DND-41 (cell line): Measurements from ENCODE around the gene PRKCE.

Source experiments
- ATAC-seq: fragments of 200-7000 bp; cut with Tn5 transposase; 3 replicates; pipeline ENCODE4 v1.9.1; 2021; ENCODE audit warnings: low read depth; ENCODE audit not compliant: insufficient read depth
- DNase-seq: peaks from one replicate; pipeline ENCODE4 v3.0.0-alpha.2; 2020
- H2AFZ ChIP-seq: 2 replicates; pipeline ENCODE4 v1.6.0; 2012; ENCODE audit warnings: low read depth, low read length
- H3K27ac ChIP-seq: 2 replicates; pipeline ENCODE4 v1.5.1; 2012; ENCODE audit warnings: low read length, inconsistent platforms
- H3K27me3 ChIP-seq: fragments of 200-600 bp; sonication (generic); 2 replicates; pipeline ENCODE4 v1.6.0; 2012; ENCODE audit warnings: low read length, mild to moderate bottlenecking, inconsistent platforms; ENCODE audit not compliant: insufficient read depth, poor library complexity
- H3K36me3 ChIP-seq: 2 replicates; pipeline ENCODE4 v1.5.1; 2012; ENCODE audit warnings: low read length, inconsistent platforms; ENCODE audit not compliant: insufficient read depth
- H3K4me1 ChIP-seq: 2 replicates; pipeline ENCODE4 v1.5.1; 2012; ENCODE audit warnings: mild to moderate bottlenecking, low read length; ENCODE audit not compliant: insufficient read depth
- H3K4me2 ChIP-seq: 2 replicates; pipeline ENCODE4 v1.6.0; 2012; ENCODE audit warnings: mild to moderate bottlenecking, moderate library complexity, low read length, inconsistent platforms; ENCODE audit not compliant: insufficient read depth
- H3K4me3 ChIP-seq, 2 experiments: fragments of 200-600 bp in 1 of 2; shearing (Covaris generic) in 1 of 2; 2 replicates each; pipeline ENCODE4 v1.5.1; 2012 to 2016; ENCODE audit warnings: inconsistent platforms in 2 of 2, low read length in 2 of 2, mild to moderate bottlenecking in 2 of 2, low read depth in 1 of 2, moderate library complexity in 1 of 2
- H3K79me2 ChIP-seq: 2 replicates; pipeline ENCODE4 v1.6.0; 2012; ENCODE audit warnings: low read length, inconsistent platforms; ENCODE audit not compliant: insufficient read depth
- H3K9ac ChIP-seq: 2 replicates; pipeline ENCODE4 v1.6.0; 2012; ENCODE audit warnings: low read depth, mild to moderate bottlenecking, inconsistent platforms, low read length, moderate library complexity
- H3K9me3 ChIP-seq: 2 replicates; pipeline ENCODE4 v1.5.1; 2012; ENCODE audit warnings: low read length, moderate library complexity, mild to moderate bottlenecking, inconsistent platforms; ENCODE audit not compliant: insufficient read depth, severe bottlenecking
- H4K20me1 ChIP-seq: 2 replicates; pipeline ENCODE4 v1.6.0; 2012; ENCODE audit warnings: low read length; ENCODE audit not compliant: insufficient read depth
- CTCF ChIP-seq: IDR thresholded peaks from 2 replicates; pipeline ENCODE4 v1.5.1; 2012; ENCODE audit warnings: borderline replicate concordance, low read length, moderate library complexity, mild to moderate bottlenecking; ENCODE audit not compliant: poor library complexity, severe bottlenecking; ENCODE audit errors: extremely low read depth
- EZH2 ChIP-seq: IDR thresholded peaks from 3 replicates; pipeline ENCODE4 v1.6.1; 2012; ENCODE audit warnings: borderline replicate concordance, low read depth, mild to moderate bottlenecking, moderate library complexity, low read length, inconsistent platforms; ENCODE audit not compliant: severe bottlenecking

PRKCE gene

GRCh38 chr2:45867349-45867748 is 215.9 kb downstream of the PRKCE start:
- no peak overlapping the region for H3K4me2 ChIP-seq
- peaks cover 51% of the 10 kb centered on the region for H3K4me1 ChIP-seq
- no peaks in the 10 kb centered on the region for H3K27me3 ChIP-seq
- no peaks in the 10 kb centered on the region for H3K36me3 ChIP-seq
- H3K9ac ChIP-seq, result no peak overlapping the region
- H3K9me3 ChIP-seq, result no peaks in the 10 kb centered on the region
- no peak overlapping the region for H3K4me3 ChIP-seq
- peaks cover 3% of the 10 kb centered on the region; the same call in 1 of the 2 replicates for H3K79me2 ChIP-seq
- no peak for ATAC-seq
- no peak for DNase-seq
- no peak overlapping the region for H3K27ac ChIP-seq
- no peak overlapping the region for H2AFZ ChIP-seq
- no peak for TF ChIP-seq CTCF
- TF ChIP-seq EZH2, result no peak
- no peaks in the 10 kb centered on the region for H4K20me1 ChIP-seq

GRCh38 chr2:45867800-45868199 is 216.3 kb downstream of the PRKCE start:
- TF ChIP-seq EZH2, result no peak
- no peak for TF ChIP-seq CTCF
- Histone ChIP-seq H4K20me1 (no peaks in the 10 kb centered on the region), H3K4me3 (no peak overlapping the region)

GRCh38 chr2:45869165-45869501 is 217.7 kb downstream of the PRKCE start:
- no peak for DNase-seq
- Histone ChIP-seq H3K9me3 (no peaks in the 10 kb centered on the region), H3K4me1 (peaks cover 41% of the 10 kb centered on the region), H3K27ac (peak overlapping the region; percentile 68), H3K4me2 (peak overlapping the region; percentile 8; the same call in 1 of the 2 replicates), H3K36me3 (no peaks in the 10 kb centered on the region), H2AFZ (no peak overlapping the region), H3K9ac (no peak overlapping the region), H3K79me2 (peaks cover 3% of the 10 kb centered on the region; the same call in 1 of the 2 replicates), H3K4me3 (no peak overlapping the region), H4K20me1 (no peaks in the 10 kb centered on the region), H3K27me3 (no peaks in the 10 kb centered on the region)
- TF ChIP-seq EZH2 (no peak), CTCF (no peak)
- no peak for ATAC-seq

More at GRCh38 chr2:45867800-45868199, 216.3 kb downstream of the PRKCE start:
- DNase-seq (no peak), ATAC-seq (no peak)
- H3K36me3 ChIP-seq, result no peaks in the 10 kb centered on the region
- no peaks in the 10 kb centered on the region for H3K27me3 ChIP-seq
- peaks cover 3% of the 10 kb centered on the region; the same call in 1 of the 2 replicates for H3K79me2 ChIP-seq
- no peak overlapping the region for H3K9ac ChIP-seq
- H3K27ac ChIP-seq, result peak overlapping the region; percentile 18; the same call in 1 of the 2 replicates
- peaks cover 47% of the 10 kb centered on the region for H3K4me1 ChIP-seq
- H2AFZ ChIP-seq, result no peak overlapping the region
- no peak overlapping the region for H3K4me2 ChIP-seq
- H3K9me3 ChIP-seq, result no peaks in the 10 kb centered on the region

- Histone ChIP-seq H3K4me2 (no peak overlapping the region), H2AFZ (no peak overlapping the region)
Observed at GRCh38 chr2:45871025-45871424, 219.6 kb downstream of the PRKCE start.

More at GRCh38 chr2:45871025-45871424, 219.6 kb downstream of the PRKCE start:
- Histone ChIP-seq H3K27ac (peak overlapping the region; percentile 9; the same call in 1 of the 2 replicates), H3K4me1 (peaks cover 41% of the 10 kb centered on the region), H3K36me3 (no peaks in the 10 kb centered on the region), H3K4me3 (no peak overlapping the region), H3K79me2 (peaks cover 3% of the 10 kb centered on the region; the same call in 1 of the 2 replicates), H4K20me1 (no peaks in the 10 kb centered on the region), H3K9me3 (peaks cover under 1% of the 10 kb centered on the region), H3K27me3 (no peaks in the 10 kb centered on the region), H3K9ac (no peak overlapping the region)
- ATAC-seq, result peak; percentile 66
- no peak for TF ChIP-seq EZH2
- TF ChIP-seq CTCF, result no peak
- no peak for DNase-seq
